Activated CD8-positive, alpha-beta memory T cell treated with anti-CD3 and anti-CD28 coated beads, Interleukin-2, amount 50 U/mL, for 24 hours (primary cell): ENCODE data around the gene MRGPRG.
"Not testable (repeated sequence)": the region's sequence is repeated elsewhere in the genome, so short reads cannot be mapped to it uniquely, and the experiment has no call there.

ENCODE experiments used
- DNase-seq: peaks from one replicate; pipeline ENCODE4 v3.0.0-alpha.2; 2020; ENCODE audit errors: extremely low read depth

The MRGPRG gene

GRCh38 chr11:3218483-3219280, at the start of gene MRGPRG:
Gene MRGPRG (minus strand): TSS chr11:3218813. CDS start chr11:3218813, 0 bp downstream.
- no peak for DNase-seq

- not testable (repeated sequence) for DNase-seq
Measured at GRCh38 chr11:3262548-3262947, 43.9 kb upstream of the MRGPRG start.

GRCh38 chr11:3261831-3262230, 43.2 kb upstream of the MRGPRG start:
- not testable (repeated sequence) for DNase-seq

GRCh38 chr11:3257509-3257908, 38.9 kb upstream of the MRGPRG start:
- not testable (repeated sequence) for DNase-seq

GRCh38 chr11:3255241-3255640, 36.6 kb upstream of the MRGPRG start:
- not testable (repeated sequence) for DNase-seq

- not testable (repeated sequence) for DNase-seq
Measured at GRCh38 chr11:3254773-3255172, 36.2 kb upstream of the MRGPRG start.

GRCh38 chr11:3245071-3245470, 26.5 kb upstream of the MRGPRG start:
- no peak for DNase-seq

- DNase-seq: no peak
Measured at GRCh38 chr11:3243880-3244279, 25.3 kb upstream of the MRGPRG start.

- no peak for DNase-seq
Measured at GRCh38 chr11:3237119-3237518, 18.5 kb upstream of the MRGPRG start.

- no peak for DNase-seq
Measured at GRCh38 chr11:3234846-3235245, 16.2 kb upstream of the MRGPRG start.

GRCh38 chr11:3232956-3233355, 14.3 kb upstream of the MRGPRG start:
- DNase-seq: no peak

GRCh38 chr11:3231851-3232744, 13.5 kb upstream of the MRGPRG start, which contains the start of gene MRGPRE:
Gene MRGPRE (minus strand): TSS chr11:3232417. CDS start chr11:3228799, 3,618 bp downstream.
- no peak for DNase-seq

GRCh38 chr11:3231550-3231850, 12.9 kb upstream of the MRGPRG start:
- no peak for DNase-seq

- DNase-seq: no peak
Measured at GRCh38 chr11:3230636-3231549, 12.3 kb upstream of the MRGPRG start.

- no peak for DNase-seq
Measured at GRCh38 chr11:3229673-3230630, 11.3 kb upstream of the MRGPRG start.

- DNase-seq: no peak
Measured at GRCh38 chr11:3228445-3228829, 9.8 kb upstream of the MRGPRG start.

GRCh38 chr11:3227568-3228444, 9.2 kb upstream of the MRGPRG start:
- DNase-seq: no peak

- DNase-seq: no peak
Measured at GRCh38 chr11:3226846-3227567, 8.4 kb upstream of the MRGPRG start.
